Large intestine (tissue), 3 donors: ENCODE data around the gene TRPC3. TPM values are rescaled to one million over a fixed set of nuclear protein-coding genes. Genes with fewer than 3 reads are reported as not detected.
"Not testable (repeated sequence)": the region's sequence is repeated elsewhere in the genome, so short reads cannot be mapped to it uniquely, and the experiment has no call there.

Experiments
- DNase-seq, 2 donors: peaks; one replicate each; pipeline versions ENCODE4 v3.0.0 to v3.0.0-alpha.2; 2013
- H3K27ac ChIP-seq: one replicate; pipeline ENCODE4 v1.5.1; 2013; ENCODE audit warnings: low read length
- H3K27me3 ChIP-seq: 2 replicates; pipeline ENCODE4 v1.6.1; 2013; ENCODE audit warnings: low read length; ENCODE audit not compliant: control insufficient read depth, insufficient read depth
- H3K36me3 ChIP-seq: 2 replicates; pipeline ENCODE4 v1.6.1; 2013; ENCODE audit warnings: low read length; ENCODE audit not compliant: control insufficient read depth, insufficient read depth
- H3K4me1 ChIP-seq: one replicate; pipeline ENCODE4 v1.6.1; 2013; ENCODE audit warnings: low read length; ENCODE audit not compliant: control insufficient read depth, insufficient read depth
- H3K4me3 ChIP-seq: one replicate; pipeline ENCODE4 v1.5.1; 2013; ENCODE audit warnings: low read length
- H3K9me3 ChIP-seq: one replicate; pipeline ENCODE4 v1.6.1; 2013; ENCODE audit warnings: mild to moderate bottlenecking, low read depth, low read length, moderate library complexity; ENCODE audit not compliant: control insufficient read depth
- WGBS: methylation state at CpG from one replicate; pipeline ENCODE4 v1.1.5; 2013; ENCODE audit warnings: low lambda C conversion rate; ENCODE audit not compliant: insufficient coverage; 5-methylcytosine and 5-hydroxymethylcytosine counted together
- polyA plus RNA-seq: library from polyadenylated mRNA; unstranded; fragments of 120-200 nt; gene quantifications from one replicate; pipeline ENCODE4 v1.2.1, GENCODE V29; 2013

The TRPC3 gene
- polyA plus RNA-seq, 1 donor = 0.64 TPM

DNA sequence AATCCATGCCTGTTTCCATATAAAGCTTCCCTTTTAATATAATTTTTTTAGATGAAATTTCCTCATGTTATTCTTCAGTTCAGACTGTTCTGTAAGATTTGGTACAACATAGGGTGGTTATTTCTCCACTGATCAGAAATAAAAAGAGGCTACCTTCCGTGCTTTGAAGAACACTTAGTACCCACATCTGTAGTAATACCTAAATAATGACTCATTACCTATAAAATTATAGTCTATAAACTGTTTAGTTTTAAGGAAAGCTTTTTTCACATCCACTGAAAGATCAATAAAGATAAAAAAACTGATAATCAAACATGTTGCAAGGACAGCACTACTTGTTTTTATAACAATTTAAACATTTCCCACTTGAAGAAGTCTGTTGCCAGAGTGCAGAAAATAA, 23.9 kb downstream of the TRPC3 start:
- H3K4me1 ChIP-seq = no peaks in the 10 kb centered on the region
- H3K27ac ChIP-seq = no peak overlapping the region
- DNase-seq = no peak
- 100% methylated on average over 1 of the region's 1 CpG for WGBS
- H3K4me3 ChIP-seq = no peak overlapping the region
- H3K9me3 ChIP-seq = peaks cover 8% of the 10 kb centered on the region
- peaks cover 17% of the 10 kb centered on the region for H3K27me3 ChIP-seq
- no peaks in the 10 kb centered on the region for H3K36me3 ChIP-seq

DNA sequence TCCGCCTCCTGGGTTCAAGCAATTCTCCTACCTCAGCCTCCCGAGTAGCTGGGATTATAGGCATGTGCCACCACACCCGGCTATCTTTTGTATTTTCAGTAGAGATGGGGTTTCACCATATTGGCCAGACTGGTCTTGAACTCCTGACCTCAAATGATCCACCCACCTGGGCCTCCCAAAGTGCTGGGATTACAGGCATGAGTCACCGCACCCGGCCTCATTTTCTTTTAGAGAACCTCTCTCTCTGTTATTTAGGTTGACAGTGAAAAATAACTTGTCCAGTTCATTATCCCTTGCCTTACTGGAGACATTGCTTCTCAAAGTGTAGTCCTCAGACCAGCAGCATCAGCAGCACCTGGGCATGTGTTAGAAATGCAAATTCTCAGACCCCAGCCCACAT, 25.4 kb downstream of the TRPC3 start:
- not testable (repeated sequence) for DNase-seq, H3K4me3 ChIP-seq, H3K27me3 ChIP-seq, H3K4me1 ChIP-seq, H3K27ac ChIP-seq, H3K36me3 ChIP-seq, H3K9me3 ChIP-seq
- no CpG with 5 or more reads among the region's 5 CpGs for WGBS

DNA sequence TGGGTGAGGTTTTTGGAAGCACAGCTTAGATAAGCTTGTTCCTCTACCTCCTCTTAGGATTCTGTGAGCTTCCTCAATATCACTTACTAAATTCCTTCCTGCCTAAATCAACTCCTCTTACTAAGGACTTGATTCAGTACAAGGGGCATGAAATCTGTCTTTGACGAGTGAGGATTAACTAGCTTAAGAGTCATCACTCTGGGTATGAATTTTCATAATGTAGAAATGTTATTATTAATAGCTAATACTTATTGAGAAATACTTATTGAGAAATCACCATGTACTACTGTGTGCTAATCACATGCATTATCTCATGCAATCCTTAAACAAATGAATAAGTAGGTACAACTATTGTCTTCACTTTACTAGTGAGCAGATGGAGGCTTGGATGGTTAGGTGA, 28.6 kb downstream of the TRPC3 start:
- no peaks in the 10 kb centered on the region for H3K9me3 ChIP-seq
- no peaks in the 10 kb centered on the region for H3K27me3 ChIP-seq
- no peaks in the 10 kb centered on the region for H3K4me1 ChIP-seq
- no peaks in the 10 kb centered on the region for H3K36me3 ChIP-seq
- WGBS = no CpG with 5 or more reads among the region's 1 CpG
- DNase-seq = no peak
- H3K4me3 ChIP-seq = no peak overlapping the region
- H3K27ac ChIP-seq = no peak overlapping the region

DNA sequence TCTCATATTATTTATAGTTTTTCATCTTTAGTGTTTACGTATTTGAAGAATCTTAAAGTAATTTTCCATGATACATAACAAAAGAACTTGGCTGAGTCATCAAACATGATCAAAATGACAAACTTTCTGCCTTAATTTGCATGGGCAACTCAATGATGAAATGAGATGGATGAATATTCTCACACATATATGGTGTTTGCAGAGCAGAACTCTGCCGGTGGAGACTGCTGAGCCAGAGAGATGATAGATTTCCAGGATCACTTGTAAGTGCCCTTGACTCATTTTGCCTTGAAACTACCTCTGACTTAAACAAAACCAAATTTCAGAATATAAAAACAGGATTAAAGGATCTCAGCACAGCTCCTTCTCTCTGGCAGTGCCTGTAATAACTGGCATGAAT, 38.2 kb downstream of the TRPC3 start:
- H3K4me1 ChIP-seq = no peaks in the 10 kb centered on the region
- no peak for DNase-seq
- WGBS = 83% methylated on average over 1 of the region's 2 CpGs
- H3K27me3 ChIP-seq = no peaks in the 10 kb centered on the region
- no peaks in the 10 kb centered on the region for H3K9me3 ChIP-seq
- H3K4me3 ChIP-seq = no peak overlapping the region
- H3K27ac ChIP-seq = no peak overlapping the region
- no peaks in the 10 kb centered on the region for H3K36me3 ChIP-seq

DNA sequence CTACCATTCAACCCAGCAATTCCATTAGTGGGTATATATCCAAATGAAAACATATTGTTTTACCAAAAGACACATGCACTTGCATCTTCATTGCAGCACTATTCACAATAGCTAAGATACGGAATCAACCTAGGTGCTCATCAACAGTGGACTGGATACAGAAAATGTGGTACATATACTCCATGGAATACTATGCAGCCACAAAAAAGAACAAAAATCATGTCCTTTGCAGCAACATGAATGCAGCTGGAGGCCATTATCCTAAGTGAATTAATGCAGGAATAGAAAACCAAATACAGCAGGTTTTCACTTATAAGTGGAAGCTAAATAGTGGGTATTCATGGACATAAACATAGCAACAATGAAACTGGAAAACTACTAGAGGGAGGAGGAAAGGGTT, 43.5 kb downstream of the TRPC3 start:
- no peak overlapping the region for H3K4me3 ChIP-seq
- DNase-seq = no peak
- no CpG with 5 or more reads among the region's 1 CpG for WGBS
- no peaks in the 10 kb centered on the region for H3K4me1 ChIP-seq
- no peaks in the 10 kb centered on the region for H3K36me3 ChIP-seq
- H3K27ac ChIP-seq = no peak overlapping the region
- no peaks in the 10 kb centered on the region for H3K27me3 ChIP-seq
- H3K9me3 ChIP-seq = no peaks in the 10 kb centered on the region

DNA sequence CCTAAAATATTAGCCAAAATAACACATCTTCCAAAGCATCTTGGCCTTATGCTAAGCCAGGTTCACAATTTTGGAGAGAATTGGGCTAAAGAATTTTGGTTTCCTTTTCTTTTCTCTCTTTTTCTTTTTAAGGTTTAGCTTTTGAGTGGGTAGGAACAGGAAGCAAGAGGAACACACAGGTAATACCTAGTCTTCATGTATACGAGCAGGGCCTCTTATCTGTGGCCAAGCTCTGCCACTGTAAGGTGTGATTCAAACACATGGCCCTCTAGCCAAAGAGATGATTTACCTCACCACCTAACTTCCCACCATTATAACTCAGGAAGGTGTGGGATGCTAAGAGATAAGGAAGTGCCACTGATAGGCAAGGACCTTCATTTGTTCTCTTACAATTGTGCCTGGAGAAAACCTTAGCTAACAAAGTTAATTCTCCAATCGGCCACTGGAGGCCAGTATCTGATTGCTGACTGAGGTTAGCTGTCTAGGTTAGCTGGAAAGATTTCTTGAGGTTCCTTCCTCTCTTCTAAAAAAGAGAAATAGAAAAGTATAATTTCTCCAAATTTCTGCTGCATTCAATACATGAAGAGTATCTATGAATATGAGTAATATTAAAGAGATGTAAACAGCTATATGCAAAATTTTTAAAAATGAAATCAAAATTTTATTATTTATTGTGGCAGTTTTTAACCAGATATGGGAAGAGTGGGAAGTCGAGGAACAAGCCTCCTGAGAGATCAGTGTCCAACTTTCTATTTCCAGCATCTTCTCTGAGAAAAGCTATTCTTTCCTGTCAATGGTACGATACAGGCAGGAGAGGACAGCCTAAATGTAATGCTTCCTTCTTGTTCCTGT, 51.5 kb downstream of the TRPC3 start:
- Histone ChIP-seq H3K27me3 (no peaks in the 10 kb centered on the region), H3K9me3 (no peaks in the 10 kb centered on the region), H3K36me3 (no peaks in the 10 kb centered on the region), H3K4me1 (no peaks in the 10 kb centered on the region), H3K27ac (no peak overlapping the region), H3K4me3 (no peak overlapping the region)
- no CpG with 5 or more reads among the region's 4 CpGs for WGBS
- DNase-seq = peak; percentile 16 to 22

DNA sequence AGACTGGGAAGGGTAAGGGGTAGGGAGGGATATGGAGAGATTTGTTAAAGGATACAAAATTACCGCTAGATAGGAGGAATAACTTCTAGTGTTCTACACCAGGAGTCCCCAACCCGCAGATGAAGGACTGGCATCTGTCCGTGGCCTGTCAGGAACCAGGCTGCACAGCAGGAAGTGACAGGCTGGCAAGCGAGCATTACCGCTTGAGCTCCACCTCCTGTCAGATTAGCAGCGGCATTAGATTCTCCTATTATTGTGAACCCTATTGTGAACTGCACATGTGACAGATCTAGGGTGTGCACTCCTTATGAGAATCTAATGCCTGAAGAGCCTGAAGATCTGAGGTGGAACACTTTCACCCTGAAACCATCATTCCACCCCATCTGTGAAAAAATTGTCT, 53.7 kb downstream of the TRPC3 start:
- no peaks in the 10 kb centered on the region for H3K36me3 ChIP-seq
- H3K4me3 ChIP-seq = no peak overlapping the region
- H3K9me3 ChIP-seq = no peaks in the 10 kb centered on the region
- no peaks in the 10 kb centered on the region for H3K27me3 ChIP-seq
- no CpG with 5 or more reads among the region's 6 CpGs for WGBS
- DNase-seq = peak in 1 of 2 donors; percentile 3
- H3K27ac ChIP-seq = no peak overlapping the region
- H3K4me1 ChIP-seq = no peaks in the 10 kb centered on the region

DNA sequence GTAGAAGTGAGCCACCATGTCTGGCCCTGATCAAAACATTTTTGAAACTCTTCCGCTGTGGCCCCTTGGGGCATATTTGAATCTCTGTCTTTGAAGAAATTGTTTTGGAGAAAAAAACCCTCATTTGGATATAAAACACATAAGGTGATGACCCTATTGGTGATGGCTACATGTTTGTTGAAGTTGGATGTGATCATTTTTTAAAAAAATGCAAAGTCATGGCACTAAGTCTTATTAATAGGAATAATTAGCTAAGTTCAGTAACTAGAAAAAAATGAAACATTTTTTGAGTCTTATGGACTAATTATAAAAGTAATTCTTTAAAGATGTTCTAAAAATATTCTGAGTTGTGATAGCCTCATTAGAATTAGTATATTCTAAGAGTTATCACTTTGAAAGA, 63.7 kb downstream of the TRPC3 start:
- no peak for DNase-seq
- Histone ChIP-seq H3K4me1 (no peaks in the 10 kb centered on the region), H3K9me3 (no peaks in the 10 kb centered on the region), H3K27ac (no peak overlapping the region), H3K27me3 (no peaks in the 10 kb centered on the region), H3K36me3 (no peaks in the 10 kb centered on the region), H3K4me3 (no peak overlapping the region)
- WGBS = no CpG with 5 or more reads among the region's 1 CpG

DNA sequence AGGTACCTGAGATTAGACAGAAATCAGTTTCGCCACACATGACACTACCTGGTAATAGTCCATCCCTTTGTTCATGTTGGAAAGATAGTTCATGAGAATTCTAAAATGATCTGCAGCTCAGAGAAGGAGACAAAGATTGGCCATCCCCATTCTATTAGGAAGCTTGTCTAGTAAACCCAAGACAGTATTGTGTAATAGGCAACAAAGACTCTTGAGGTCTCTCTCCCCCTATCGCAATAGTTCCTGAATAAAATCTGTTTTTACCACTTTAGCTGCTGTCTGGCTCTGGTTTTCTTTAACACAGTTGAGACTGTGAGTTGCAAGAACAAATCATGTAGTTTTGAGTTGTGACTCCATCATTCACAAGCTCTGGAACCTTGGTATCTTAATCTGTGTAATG, 66.7 kb downstream of the TRPC3 start:
- no peaks in the 10 kb centered on the region for H3K4me1 ChIP-seq
- no peak overlapping the region for H3K27ac ChIP-seq
- H3K27me3 ChIP-seq = no peaks in the 10 kb centered on the region
- H3K4me3 ChIP-seq = no peak overlapping the region
- WGBS = 100% methylated on average over 1 of the region's 2 CpGs
- no peak for DNase-seq
- H3K9me3 ChIP-seq = no peaks in the 10 kb centered on the region
- no peaks in the 10 kb centered on the region for H3K36me3 ChIP-seq

DNA sequence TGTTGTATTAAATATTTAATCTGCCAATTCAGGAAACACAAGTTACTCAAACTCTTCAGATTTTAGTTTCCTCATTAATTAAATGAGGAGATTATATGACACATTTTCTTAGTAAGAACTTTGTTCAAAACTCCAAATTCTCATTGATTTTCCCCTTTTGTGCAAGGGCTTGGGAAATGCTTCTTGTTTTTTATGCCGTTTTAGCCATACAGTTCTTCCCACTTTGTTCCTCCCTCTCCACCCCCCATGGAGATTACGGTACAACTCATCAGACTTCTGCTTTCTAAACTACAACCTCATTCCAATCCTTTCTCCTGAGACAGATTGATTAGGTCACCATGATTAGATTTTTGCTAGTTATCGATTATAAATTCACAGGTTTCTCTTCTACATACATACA, 70.7 kb downstream of the TRPC3 start:
- Histone ChIP-seq H3K9me3 (no peaks in the 10 kb centered on the region), H3K4me1 (no peaks in the 10 kb centered on the region), H3K27me3 (no peaks in the 10 kb centered on the region), H3K27ac (no peak overlapping the region), H3K36me3 (no peaks in the 10 kb centered on the region), H3K4me3 (no peak overlapping the region)
- 60% methylated on average over 2 of the region's 3 CpGs for WGBS
- no peak for DNase-seq

DNA sequence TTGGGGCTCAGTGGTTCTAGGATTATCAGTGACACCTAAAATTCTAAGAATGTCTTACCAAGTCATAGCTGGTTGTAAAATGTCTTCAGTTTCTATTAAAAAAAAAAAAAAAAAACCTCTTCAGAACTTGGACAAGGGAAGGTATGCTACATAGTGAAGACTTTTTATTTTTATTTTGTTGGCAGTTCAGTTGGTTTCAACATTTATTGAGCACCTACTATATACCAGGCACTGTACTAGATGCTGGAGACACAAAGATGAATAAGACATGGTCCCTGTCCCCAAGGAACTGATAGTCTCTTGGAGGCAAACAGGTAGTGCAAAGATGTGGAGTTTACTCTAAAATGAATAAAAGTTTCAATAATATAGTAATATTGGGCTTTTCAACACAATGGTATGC, 72.7 kb downstream of the TRPC3 start:
- H3K36me3 ChIP-seq = no peaks in the 10 kb centered on the region
- no peaks in the 10 kb centered on the region for H3K4me1 ChIP-seq
- H3K27me3 ChIP-seq = no peaks in the 10 kb centered on the region
- no peak for DNase-seq
- no peak overlapping the region for H3K4me3 ChIP-seq
- no peak overlapping the region for H3K27ac ChIP-seq
- no peaks in the 10 kb centered on the region for H3K9me3 ChIP-seq
